Activated CD8-positive, alpha-beta memory T cell treated with anti-CD3 and anti-CD28 coated beads, Interleukin-2, amount 50 U/mL, for 48 hours (primary cell): ENCODE data around the gene FCN1.
"Not testable (repeated sequence)": the region's sequence is repeated elsewhere in the genome, so short reads cannot be mapped to it uniquely, and the experiment has no call there.

ENCODE experiments used
- DNase-seq: peaks from one replicate; pipeline ENCODE4 v3.0.0-alpha.2; 2020

Gene FCN1

DNA sequence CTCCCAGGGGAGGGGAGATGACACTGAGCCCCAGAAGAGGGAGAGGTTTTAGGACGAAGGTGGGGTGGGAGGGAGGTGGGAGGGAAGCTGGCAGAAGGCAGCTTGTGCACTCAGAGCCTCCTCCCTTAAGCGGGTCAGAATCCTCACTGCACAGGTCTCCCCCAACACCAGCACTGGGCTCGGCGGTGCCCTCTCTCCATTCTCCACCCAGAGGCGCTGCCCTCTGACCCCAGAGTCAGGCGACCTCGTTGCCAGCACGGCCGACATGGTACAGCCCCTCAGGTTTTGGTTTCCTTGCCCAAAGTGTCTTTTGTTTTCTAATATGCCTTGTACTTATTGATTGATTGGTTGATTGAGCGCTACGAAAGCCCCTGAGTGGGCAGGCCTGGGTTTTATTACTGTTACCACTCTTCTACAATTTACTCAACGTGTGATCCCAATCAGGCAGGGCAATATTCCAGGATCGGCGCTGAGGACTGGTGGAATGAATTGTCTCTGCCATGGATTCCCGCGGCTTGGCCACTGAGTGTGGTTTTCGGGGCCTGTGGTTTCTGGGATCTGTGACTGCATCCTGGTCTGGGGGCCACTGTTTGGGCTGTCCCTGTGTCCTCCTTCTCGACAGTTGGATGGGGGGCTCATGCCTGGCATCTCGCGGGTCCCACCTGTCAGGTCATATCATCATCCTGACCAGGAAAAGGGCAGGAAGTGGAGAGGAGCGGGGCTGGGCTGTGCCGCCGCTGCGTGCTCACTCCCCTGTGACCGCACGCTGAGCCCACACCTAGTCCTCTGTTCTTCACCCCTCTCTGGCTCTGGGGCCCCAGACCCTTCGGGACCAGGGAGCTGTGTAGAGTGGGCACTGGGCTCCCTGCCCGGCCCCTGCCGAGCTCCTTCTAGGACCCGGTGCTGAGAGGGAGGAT, 46.7 kb downstream of the FCN1 start:
- DNase-seq, result no peak

DNA sequence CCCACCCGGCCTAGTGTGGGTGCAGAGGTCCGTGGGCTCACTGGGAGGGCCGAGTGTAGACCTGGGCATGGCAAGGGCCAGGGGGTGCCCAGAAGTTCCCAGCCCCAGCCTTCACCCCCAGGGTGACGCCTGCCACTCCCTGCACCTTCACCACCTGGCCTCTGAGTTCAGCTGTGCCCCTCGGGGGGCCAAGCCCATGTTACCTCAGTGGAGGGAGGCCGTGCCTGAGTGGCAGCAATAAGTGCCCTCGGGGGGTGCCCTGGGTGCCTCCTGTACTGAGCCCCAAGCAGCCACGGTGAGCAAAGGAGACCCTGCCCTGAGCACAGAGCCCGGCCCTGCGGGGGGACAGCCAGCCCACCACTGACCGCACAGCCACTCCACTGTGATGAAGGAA, 47.4 kb downstream of the FCN1 start:
- no peak for DNase-seq

DNA sequence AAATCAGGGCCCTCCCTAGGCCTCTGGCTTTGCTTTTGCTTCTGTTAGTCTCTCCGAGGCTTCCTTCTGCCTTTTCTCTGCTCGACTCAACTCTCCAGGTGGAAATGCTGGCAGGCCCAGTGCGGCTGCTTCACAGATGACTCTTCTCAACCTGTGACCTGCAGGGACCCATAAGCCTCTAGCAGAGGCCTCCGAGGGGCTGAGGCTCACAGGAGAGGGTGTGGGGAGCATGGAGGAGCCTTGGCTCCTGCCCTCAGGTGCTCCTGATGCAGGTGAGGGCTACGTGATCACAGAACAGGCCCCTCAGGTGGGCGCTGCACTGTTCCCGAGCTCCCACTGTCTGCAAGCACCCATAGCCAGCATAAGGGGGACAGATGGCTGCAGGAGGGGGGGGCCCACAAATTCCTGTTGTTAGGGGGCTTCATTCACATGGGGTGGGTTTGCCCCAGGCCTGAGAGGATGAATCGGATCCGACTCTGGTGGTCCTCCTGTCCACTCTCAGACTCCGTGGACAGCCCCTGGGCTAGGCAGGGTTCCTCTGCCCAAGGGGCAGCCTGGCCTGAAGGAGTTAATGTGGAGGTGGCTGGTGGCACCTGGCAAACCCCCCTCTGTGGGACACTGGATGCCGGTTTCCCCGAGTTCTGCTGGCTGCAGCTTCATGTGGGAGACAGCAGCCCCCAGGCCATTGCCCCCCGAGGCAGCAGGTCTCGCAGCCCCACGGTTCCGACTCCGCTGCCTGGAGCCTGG, 48.0 kb downstream of the FCN1 start:
- no peak for DNase-seq

DNA sequence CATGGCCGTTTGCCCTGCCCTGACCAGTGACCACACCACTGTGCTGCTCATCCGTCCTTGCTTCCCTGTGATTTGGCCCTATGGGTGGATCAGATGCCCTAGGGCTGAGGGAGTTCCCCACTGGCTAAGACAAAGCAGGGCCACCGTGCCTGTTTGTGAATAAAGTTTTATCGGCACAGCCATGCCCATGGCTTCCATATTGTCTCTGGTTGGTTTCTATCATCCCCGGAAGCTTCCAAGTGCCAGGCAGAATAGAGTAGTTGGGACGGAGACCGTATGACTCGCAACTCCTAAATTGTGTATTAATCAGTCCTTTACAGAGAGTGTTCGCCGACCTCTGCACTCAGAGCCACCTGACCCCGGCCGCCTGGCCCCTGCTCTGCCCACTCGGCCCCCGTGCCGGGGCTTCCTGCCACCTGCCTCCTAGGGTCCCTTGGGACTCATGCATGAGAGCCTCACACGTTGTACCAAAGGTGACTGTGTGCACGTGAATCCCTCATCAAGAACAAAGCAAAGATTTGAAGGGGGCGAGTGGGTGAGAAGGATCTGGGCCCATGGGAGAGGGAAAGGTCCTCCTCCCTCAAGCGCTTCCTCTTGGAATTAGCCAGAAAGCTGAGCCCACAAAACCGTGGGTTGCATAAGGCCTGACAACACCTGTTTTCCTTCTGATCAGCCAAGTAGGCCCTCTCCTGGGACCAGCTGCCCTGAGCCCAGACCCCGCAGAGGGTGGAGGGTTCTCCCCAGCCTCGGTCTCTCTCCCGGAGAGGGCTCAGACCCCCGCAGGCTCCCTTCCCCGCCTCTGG, 48.8 kb downstream of the FCN1 start:
- DNase-seq, result no peak

DNA sequence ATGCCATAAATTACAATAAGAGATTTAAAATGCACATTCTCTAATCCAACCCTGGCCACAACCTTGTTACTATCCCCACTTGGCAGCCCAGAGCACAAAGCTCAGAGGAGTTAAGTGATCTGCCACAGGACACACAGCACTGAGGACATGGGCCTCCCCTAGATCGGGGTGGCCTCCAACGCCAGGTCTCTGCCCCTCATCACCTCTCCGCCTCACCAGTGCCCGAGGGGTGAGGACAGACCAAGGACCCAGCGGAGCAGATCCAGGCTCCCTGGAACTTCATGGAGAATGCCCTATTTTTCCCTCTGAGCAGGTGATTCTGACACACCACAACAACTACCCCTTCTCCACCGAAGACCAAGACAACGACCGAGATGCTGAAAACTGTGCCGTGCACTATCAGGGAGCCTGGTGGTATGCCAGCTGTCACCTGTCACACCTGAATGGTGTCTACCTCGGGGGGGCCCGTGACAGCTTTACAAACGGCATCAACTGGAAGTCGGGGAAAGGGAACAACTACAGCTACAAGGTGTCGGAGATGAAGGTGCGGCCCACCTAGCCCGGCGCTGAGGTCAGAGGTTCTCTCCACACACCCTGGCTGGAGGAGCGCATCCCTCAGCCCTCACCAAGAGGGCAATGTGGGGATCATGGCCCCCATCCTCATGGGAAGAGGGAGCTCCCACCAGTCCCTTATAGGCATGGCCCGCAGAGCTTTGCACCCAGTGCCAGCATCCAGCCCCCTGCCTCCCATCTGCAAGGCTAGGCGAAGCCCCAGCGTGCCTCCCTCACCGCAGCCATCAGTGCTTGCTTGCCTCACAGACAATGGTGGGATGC, 49.6 kb downstream of the FCN1 start:
- DNase-seq, result no peak

DNA sequence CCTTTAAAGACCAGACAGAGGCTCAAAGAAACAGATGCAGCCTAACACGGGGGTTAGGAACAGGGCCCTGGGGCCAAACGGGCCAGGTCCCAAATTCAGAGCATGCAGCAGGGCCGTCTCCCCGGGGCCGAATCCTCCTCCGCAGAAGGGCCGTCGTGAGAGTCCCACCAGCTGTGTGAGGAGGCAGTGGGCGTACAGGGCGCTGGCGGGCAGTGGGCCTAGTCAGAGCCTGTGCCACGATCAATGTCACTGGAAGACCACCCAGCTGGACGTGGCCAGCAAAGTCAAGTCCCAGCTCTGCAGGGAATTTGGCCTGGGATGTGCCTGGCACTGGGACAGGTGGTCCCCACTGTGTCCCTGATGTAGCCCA, 52.9 kb downstream of the FCN1 start:
- DNase-seq, result no peak

DNA sequence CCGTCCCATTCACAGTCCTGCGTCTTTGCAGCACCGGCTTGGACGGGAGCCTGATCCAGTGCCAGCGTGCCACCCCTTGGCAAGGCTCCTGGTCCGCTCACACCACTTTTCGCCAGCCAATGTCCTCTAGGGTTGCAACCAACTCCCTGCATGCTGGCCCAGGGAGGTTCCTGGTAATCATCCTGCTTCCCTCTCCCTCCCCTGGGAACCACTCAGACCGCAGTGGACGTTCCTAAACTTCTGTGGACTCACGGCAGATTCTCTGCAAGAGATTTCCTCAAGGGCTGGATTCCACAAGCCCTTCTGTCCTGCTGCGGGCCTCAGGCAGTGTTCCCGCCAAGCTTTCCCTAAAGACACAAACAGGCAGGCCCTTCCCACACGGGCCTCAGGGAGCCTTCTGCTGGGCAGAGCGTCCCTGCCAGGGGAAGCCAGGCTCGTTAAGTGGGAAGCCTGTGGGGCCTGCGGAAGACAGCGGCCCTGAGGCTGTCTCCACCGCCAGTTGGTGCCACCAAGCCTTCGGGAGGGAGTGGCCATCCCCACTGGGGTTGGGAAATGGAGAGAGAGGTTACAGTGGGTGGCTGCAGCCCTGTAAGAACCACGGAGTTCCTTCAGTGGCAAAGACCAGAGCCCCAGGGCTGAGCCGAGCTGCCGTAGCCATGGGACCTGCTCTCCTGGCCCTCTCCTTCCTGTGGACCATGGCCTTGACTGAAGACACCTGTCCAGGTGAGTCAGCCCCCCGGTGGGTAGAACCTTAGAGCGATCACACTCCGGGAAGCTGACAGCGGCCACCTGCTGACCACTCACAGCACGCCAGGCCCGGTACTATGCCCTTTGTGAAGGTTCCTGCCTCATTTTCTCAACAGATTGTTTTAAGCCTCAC, 53.5 kb downstream of the FCN1 start:
- DNase-seq, result no peak

DNA sequence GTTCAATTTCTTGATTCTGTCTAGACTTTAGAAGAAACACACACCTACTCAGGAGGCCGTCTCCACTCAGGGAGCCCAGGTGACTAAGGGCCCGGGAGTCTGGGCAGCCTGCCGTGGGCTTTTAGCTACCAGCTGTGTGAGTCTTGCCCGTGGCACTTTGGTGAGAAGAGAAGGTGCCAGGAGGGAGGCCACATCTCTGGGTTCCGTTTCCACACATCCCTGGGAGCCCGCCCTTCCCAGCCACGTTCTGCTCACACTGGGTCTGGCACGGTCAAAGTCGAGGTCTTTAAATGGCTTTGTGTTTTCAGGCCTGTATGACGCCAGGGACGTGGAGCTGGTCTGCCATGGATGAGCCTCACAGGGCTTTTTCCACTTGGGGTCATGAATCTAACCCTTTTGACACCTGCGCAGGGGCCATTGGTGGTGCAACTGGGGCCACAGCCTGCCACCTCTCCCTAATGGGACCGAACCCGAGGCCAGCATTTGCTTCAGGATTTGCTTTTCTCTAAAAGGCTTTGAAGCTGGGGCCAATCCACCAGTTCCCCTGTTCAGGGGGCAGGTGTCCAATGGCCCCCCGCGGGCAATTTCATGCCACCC, 54.3 kb downstream of the FCN1 start:
- no peak for DNase-seq

DNA sequence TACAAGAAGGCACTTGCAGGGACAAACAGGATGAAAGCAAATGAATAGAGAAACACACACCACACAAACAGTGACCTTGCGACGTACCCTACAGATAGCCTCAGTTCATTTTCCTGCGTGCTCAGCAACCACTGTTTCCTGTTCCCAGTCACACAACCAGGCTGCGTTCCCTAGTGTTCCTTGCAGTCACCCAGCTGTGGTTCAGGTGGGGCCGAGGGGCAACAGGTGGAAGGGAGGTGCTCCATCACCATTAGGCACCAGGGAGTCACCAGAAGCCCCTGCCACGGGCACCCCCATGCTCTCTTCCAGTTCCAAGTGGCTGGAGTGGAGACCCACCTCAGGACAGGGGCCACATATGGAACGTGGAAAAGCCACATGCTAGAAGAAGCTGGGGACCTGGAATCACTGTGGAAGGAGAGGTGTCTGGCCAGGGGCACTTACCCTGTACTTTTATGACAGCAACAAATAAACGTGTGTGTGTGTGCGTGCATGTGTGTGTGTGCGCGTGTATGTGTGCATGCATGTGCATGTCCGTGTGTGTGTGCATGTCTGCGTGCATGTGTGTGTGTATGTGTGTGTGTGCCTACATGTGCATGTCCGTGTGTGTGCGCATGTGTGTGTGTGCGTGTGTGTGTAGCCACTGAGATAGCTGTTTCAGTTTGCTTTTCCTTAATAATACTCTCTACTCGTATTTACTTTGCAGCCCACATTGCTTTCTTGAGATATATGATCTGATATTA, 55.9 kb downstream of the FCN1 start:
- DNase-seq, result no peak

DNA sequence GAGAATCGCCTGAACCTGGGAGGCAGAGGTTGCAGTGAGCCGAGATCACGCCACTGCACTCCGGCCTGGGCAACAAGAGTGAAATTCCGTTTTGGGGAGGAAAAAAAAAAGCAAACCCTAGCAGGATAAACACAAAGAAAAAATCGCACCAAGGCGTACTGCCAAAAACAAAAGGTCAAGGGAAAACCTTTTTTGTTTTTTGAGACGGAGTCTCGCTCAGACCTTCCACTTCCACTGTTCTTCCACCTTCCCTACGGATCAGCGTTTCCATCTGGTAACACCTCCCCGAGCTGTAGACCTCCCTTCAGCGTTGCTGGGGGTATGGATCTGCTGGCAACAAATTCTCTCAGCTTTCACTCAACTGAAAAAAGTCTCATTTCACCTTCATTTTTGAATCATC, 57.2 kb downstream of the FCN1 start:
- DNase-seq, result no peak

DNA sequence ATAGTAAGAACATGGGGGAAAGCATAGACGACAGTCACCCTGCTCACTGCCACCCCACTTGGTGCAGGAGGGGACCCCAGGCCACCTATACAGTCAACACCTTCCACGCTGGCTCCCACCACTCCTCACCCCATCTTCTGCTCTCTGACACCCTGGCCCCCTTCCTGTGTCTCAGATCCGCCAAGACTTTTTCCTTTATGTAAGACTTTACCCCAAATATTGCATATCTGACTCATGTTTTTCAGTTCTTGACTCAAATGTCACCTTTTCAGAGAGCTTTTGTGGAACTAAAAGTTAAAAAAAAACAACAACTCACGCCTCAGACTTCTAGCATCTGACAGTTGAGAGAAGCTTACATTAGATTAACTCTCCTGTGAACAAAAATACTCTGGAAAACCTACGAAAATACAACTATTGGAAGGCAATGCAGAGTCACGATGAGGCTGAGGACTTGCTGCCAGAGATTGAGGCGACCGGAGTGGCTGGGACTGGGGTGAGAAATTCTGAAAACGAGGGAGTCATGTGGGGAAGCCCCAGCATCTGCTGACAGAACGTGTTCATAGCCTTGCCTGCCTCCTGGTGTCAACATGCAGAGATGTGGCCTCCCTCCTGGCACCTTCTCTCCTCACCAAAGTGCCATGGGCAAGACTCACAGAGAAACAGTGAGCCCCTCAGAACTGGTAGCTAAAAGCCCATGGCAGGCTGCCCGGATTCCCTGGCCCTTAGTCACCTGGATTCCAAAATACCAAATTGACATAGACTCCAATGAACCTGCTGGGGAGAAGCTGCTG, 59.5 kb downstream of the FCN1 start:
- DNase-seq, result peak; percentile 72

DNA sequence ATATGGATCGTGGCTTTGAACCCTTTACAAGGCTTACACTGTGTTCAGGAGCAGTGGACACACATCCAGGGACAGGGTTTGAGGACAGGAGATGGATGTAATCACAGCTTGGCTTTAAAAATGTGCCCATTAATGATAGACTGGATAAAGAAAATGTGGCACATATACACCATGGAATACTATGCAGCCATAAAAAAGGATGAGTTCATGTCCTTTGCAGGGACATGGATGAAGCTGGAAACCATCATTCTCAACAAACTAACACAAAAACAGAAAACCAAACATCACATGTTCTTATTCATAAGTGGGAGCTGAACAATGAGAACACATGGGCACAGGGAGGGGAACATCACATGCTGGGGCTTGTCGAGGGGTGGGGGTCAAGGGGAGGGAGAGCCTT, 60.3 kb downstream of the FCN1 start:
- not testable (repeated sequence) for DNase-seq

DNA sequence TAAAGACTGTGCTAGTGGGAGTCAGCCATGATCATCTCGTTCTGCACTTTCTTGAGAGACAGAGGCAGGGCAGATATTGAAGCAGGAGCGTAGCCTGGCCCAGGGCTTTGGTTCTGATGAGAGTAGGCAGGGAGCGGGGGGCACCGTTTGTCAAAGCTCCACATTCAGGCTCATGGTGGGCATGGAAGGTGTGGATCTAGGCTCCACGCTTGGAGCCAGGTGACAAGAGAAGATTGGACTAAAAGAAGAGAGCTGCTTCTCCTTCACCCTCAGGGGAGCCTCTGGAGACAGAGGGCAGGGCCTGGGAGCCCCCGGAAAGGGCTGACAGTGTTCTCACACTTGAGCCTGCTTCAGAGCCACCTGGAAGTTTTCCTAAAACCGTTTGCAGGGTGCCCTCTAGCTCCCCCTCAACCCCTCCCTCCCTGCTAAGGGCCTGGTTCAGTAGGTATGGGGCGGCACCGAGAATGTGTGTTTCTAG, 61.8 kb downstream of the FCN1 start:
- DNase-seq, result no peak
